ENCODE measurements around the gene HTATIP2. TPM values are rescaled to one million over a fixed set of nuclear protein-coding genes. Genes with fewer than 3 reads are reported as not detected.
A peak's percentile ranks its signal among the peaks of the same experiment; 100 is the strongest.
"Not testable (repeated sequence)": the region's sequence is repeated elsewhere in the genome, so short reads cannot be mapped to it uniquely, and the experiment has no call there.

Gene HTATIP2
- 59.1 and 92.1 TPM in 2 replicates for total RNA-seq

- peak; percentile 63 to 75 for DNase-seq (ENCODE audit: low read depth in 2 of 2)
Measured at GRCh38 chr11:20363500-20364340, at the start of gene HTATIP2. HTATIP2 (plus strand) TSS chr11:20363714; CDS start chr11:20364238, 524 bp downstream.

GRCh38 chr11:20315800-20316199 lies 47.7 kb upstream of the HTATIP2 start:
- DNase-seq (ENCODE audit: low read depth in 2 of 2) = no peak

GRCh38 chr11:20321177-20321576 lies 42.3 kb upstream of the HTATIP2 start:
- DNase-seq (ENCODE audit: low read depth in 2 of 2) = no peak

- no peak for DNase-seq (ENCODE audit: low read depth in 2 of 2)
Measured at GRCh38 chr11:20327377-20327935, 36.1 kb upstream of the HTATIP2 start.

- DNase-seq (ENCODE audit: low read depth in 2 of 2) = no peak
Measured at GRCh38 chr11:20336056-20336455, 27.5 kb upstream of the HTATIP2 start.

GRCh38 chr11:20337526-20338154 lies 25.9 kb upstream of the HTATIP2 start:
- DNase-seq (ENCODE audit: low read depth in 2 of 2) = peak; percentile 40 to 45

- no peak for DNase-seq (ENCODE audit: low read depth in 2 of 2)
Measured at GRCh38 chr11:20342347-20343141, 21.0 kb upstream of the HTATIP2 start.

- peak in 1 of 2 donors; percentile 49 for DNase-seq (ENCODE audit: low read depth in 2 of 2)
Measured at GRCh38 chr11:20351136-20351535, 12.4 kb upstream of the HTATIP2 start.

GRCh38 chr11:20351751-20352262 lies 11.7 kb upstream of the HTATIP2 start:
- DNase-seq (ENCODE audit: low read depth in 2 of 2) = no peak

- peak; percentile 64 to 68 for DNase-seq (ENCODE audit: low read depth in 2 of 2)
Measured at GRCh38 chr11:20353829-20354434, 9.6 kb upstream of the HTATIP2 start.

GRCh38 chr11:20355221-20356219 lies 8.0 kb upstream of the HTATIP2 start:
- DNase-seq (ENCODE audit: low read depth in 2 of 2) = peak; percentile 58 to 68

- DNase-seq (ENCODE audit: low read depth in 2 of 2) = no peak
Measured at GRCh38 chr11:20357150-20357549, 6.4 kb upstream of the HTATIP2 start.

GRCh38 chr11:20360650-20361049 lies 2.9 kb upstream of the HTATIP2 start:
- DNase-seq (ENCODE audit: low read depth in 2 of 2) = peak; percentile 40 to 53

- peak; percentile 35 to 57 for DNase-seq (ENCODE audit: low read depth in 2 of 2)
Measured at GRCh38 chr11:20362481-20362880, 1.0 kb upstream of the HTATIP2 start.

GRCh38 chr11:20363149-20363499 lies 390 bp upstream of the HTATIP2 start:
- no peak for DNase-seq (ENCODE audit: low read depth in 2 of 2)

- DNase-seq (ENCODE audit: low read depth in 2 of 2) = no peak
Measured at GRCh38 chr11:20364341-20364792, 853 bp downstream of the HTATIP2 start.

- not testable (repeated sequence) for DNase-seq (ENCODE audit: low read depth in 2 of 2)
Measured at GRCh38 chr11:20365465-20365864, 2.0 kb downstream of the HTATIP2 start.

- DNase-seq (ENCODE audit: low read depth in 2 of 2) = peak; percentile 78 to 90
Measured at GRCh38 chr11:20367313-20367948, 3.9 kb downstream of the HTATIP2 start.

- no peak for DNase-seq (ENCODE audit: low read depth in 2 of 2)
Measured at GRCh38 chr11:20368438-20368837, 4.9 kb downstream of the HTATIP2 start.
